Hindlimb muscle (tissue), 1 donor: Measurements from ENCODE around the gene PAQR7. TPM values are rescaled to one million over a fixed set of nuclear protein-coding genes. Genes with fewer than 3 reads are reported as not detected.

Experiments
- DNase-seq: peaks from one replicate; pipeline ENCODE4 v3.0.0-alpha.2; 2013
- polyA plus RNA-seq: library from polyadenylated mRNA; unstranded; fragments of 120-200 nt; gene quantifications from one replicate; pipeline ENCODE4 v1.2.1, GENCODE V29; 2013; ENCODE audit not compliant: insufficient read length

The PAQR7 gene
- polyA plus RNA-seq, 1 donor, result 8.8 TPM

DNA sequence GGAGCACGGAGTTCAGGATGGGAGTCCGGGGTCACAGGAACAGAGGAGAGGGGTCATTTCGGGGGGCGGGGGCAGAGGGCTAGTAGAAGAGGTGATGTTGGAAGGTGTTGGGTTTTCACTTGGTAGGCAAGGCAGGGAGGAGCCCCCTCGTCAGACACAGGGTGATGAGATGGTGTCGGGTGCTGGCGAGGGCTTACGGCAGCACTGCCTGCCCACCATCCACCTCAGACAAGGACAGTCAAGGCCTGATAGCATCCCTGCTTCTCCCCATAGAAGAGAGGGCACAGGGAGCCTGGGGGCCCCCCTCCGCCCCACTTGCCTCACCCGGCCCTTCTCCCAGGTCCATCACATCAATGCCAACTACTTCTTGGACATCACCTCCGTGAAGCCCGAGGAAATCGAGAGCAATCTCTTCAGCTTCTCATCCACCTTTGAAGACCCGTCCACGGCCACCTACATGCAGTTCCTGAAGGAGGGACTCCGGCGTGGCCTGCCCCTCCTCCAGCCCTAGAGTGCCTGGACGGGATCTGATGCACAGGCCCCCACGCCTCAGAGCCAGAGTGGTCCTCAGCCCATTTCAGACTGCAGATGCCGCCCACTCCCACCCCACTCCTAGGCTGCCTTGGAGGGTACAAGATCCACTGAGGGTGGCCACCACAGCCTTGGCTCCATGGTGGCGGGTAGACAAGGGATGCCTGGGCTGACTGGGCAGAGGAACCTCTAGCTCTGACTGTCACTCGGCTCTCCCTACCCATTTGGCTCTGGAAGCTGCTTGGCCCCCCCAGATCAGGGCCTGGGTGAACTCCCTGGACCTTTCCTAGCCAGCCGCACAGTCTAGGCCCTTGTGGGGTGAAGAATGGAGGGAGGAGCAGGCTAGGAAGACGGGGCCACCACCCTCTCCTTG, 60.0 kb downstream of the PAQR7 start:
- no peak for DNase-seq

DNA sequence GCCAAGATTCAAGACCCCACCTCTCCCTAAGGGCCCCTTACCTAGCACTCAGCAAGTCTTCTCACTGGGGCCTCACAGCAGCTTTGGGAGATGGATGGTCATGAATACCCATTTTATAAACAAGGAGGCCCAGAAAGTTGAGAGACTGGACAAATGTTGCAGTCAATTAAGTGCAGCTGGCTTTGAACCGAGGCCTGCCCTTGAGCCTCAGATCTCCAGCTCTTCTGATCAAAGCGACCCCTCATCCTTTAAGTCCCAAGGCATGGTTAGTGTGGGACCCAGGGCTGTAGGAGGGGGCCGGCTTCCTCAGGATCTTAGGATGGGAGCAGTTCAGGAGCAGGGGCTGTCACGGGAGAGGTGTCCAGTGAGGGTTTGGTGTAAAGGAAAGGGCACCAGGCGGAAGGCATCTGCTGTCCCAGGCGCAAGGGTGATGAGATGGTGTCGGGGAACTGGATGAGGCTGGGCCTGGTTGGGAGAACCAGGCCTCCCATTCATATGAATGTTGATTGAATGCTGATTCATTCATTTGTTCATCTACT, 60.9 kb downstream of the PAQR7 start:
- DNase-seq, result no peak

- DNase-seq, result no peak
Measured at GRCh38 chr1:25813734-25814471, 61.6 kb downstream of the PAQR7 start.

DNA sequence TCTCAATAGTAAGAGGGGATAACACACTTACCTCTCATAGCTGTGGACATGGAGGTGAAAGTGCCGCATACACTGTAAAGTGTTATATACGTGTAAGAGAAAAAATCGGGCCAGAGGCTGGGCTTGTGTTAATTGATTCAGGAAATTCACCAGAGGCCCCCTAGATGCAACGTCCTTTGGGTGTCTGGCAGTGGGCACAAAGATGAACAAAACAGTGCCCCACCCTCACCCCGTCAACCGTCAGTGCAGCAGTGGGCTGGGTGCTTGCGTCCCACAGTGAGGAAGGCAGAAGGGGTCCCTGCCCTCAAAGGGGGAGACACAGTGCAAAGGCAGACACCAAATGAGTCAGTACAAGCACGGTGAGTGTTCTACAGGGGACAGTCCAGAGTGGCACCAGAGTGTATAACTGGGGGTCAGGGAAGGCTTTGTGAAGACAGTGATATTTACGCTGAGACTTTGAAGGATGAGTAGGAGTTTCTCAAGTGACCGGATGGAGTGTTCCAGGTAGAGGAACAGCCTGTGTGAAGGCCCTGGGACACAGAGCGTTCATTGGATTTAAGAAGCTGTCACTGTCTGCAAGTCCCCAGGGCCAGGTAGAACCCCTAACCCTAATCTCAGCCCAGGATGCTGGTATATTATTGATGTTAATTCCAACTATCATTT, 62.3 kb downstream of the PAQR7 start:
- no peak for DNase-seq

Other genes starting within 250 kb of the PAQR7 start
- 58.5 TPM for gene SELENON, start 75.5 kb downstream of the PAQR7 start, polyA plus RNA-seq
- 70.6 TPM for gene MTFR1L, start 55.8 kb downstream of the PAQR7 start, polyA plus RNA-seq
- 0.92 TPM for gene AUNIP, start 16.3 kb downstream of the PAQR7 start, polyA plus RNA-seq
- gene STMN1, start 30.7 kb upstream of the PAQR7 start, polyA plus RNA-seq, result 488 TPM
- 87.9 TPM for gene PAFAH2, start 122.4 kb upstream of the PAQR7 start, polyA plus RNA-seq
- 4.2 TPM for gene EXTL1, start 146.1 kb upstream of the PAQR7 start, polyA plus RNA-seq
- gene SLC30A2, start 170.4 kb upstream of the PAQR7 start, polyA plus RNA-seq, result 0.97 TPM
- gene TRIM63, start 191.9 kb upstream of the PAQR7 start, polyA plus RNA-seq, result 50.3 TPM
- 5.6 TPM for gene PDIK1L, start 236.1 kb upstream of the PAQR7 start, polyA plus RNA-seq